ENCODE data around the gene HMX1. TPM values are rescaled to one million over a fixed set of nuclear protein-coding genes. Genes with fewer than 3 reads are reported as not detected.

HMX1 gene
- total RNA-seq, 4 donors from 2014 or later = not detected

- H3K4me3 ChIP-seq = no peak overlapping the region
- no peak for ATAC-seq
- H3K36me3 ChIP-seq = no peaks in the 10 kb centered on the region
- H3K27ac ChIP-seq = no peak overlapping the region
- peaks cover 0 to 29% (median 14%) of the 10 kb centered on the region in 3 donors for H3K4me1 ChIP-seq
- no peak for TF ChIP-seq POLR2AphosphoS5 (IDR thresholded peaks at IDR 0.05)
- TF ChIP-seq, protein P1, sequence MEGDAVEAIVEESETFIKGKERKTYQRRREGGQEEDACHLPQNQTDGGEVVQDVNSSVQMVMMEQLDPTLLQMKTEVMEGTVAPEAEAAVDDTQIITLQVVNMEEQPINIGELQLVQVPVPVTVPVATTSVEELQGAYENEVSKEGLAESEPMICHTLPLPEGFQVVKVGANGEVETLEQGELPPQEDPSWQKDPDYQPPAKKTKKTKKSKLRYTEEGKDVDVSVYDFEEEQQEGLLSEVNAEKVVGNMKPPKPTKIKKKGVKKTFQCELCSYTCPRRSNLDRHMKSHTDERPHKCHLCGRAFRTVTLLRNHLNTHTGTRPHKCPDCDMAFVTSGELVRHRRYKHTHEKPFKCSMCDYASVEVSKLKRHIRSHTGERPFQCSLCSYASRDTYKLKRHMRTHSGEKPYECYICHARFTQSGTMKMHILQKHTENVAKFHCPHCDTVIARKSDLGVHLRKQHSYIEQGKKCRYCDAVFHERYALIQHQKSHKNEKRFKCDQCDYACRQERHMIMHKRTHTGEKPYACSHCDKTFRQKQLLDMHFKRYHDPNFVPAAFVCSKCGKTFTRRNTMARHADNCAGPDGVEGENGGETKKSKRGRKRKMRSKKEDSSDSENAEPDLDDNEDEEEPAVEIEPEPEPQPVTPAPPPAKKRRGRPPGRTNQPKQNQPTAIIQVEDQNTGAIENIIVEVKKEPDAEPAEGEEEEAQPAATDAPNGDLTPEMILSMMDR (IDR thresholded peaks at IDR 0.05) = no peak
- peaks cover 100% of the 10 kb centered on the region for H3K27me3 ChIP-seq
- peaks cover 0 to 16% (median 0%) of the 10 kb centered on the region in 3 donors for H3K9me3 ChIP-seq
- 10% methylated on average over 2 to 7 of the region's 10 CpGs for WGBS, 2 donors (ENCODE audit: low coverage in 1 of 2)
These were observed 16.7 kb downstream of the HMX1 start for GRCh38 chr4:8854931-8855330.

GRCh38 chr4:8854016-8854415, 17.6 kb downstream of the HMX1 start:
- 19% methylated on average over 2 of the region's 6 CpGs; no CpG with 5 or more reads in 1 of the 2 donors for WGBS, 2 donors (ENCODE audit: low coverage in 1 of 2)
- TF ChIP-seq POLR2AphosphoS5 (IDR thresholded peaks at IDR 0.05) = no peak
- TF ChIP-seq POLR2A (IDR thresholded peaks at IDR 0.05) = no peak
- no peak for TF ChIP-seq EP300 (IDR thresholded peaks at IDR 0.05)
- TF ChIP-seq, protein P1 (IDR thresholded peaks at IDR 0.05) = no peak
- H3K27me3 ChIP-seq = peaks cover 100% of the 10 kb centered on the region
- peaks cover 0 to 16% (median 0%) of the 10 kb centered on the region in 3 donors for H3K9me3 ChIP-seq
- peaks cover 0 to 24% (median 14%) of the 10 kb centered on the region in 3 donors for H3K4me1 ChIP-seq
- no peak overlapping the region for H3K4me3 ChIP-seq
- no peak for ATAC-seq
- H3K27ac ChIP-seq = no peak overlapping the region
- no peaks in the 10 kb centered on the region for H3K36me3 ChIP-seq

DNA sequence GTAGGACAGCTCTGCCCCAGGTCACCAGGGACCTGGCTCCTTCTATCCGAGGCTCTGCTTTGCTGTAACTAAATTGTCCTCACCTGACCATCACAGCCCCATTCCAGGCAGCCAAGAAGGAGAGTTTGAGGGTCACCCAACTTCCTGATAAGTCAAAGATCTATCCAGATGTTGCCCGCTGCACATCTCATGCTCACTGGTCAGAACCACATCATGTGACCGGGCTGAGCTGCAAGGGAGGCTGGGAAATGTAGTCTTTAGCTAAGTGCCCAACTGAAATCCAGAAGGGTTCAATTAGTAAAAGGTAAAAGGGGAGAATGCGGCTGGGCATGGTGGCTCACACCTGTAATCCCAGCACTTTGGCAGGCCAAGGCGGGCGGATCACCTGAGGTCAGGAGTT, 18.4 kb downstream of the HMX1 start:
- Histone ChIP-seq H3K27ac (no peak overlapping the region), H3K27me3 (peaks cover 100% of the 10 kb centered on the region), H3K4me1 (peaks cover 0 to 17% (median 11%) of the 10 kb centered on the region in 3 donors), H3K4me3 (no peak overlapping the region), H3K9me3 (peaks cover 0 to 16% (median 0%) of the 10 kb centered on the region in 3 donors), H3K36me3 (no peaks in the 10 kb centered on the region)
- TF ChIP-seq, protein P1 (IDR thresholded peaks at IDR 0.05) = no peak
- TF ChIP-seq POLR2A (IDR thresholded peaks at IDR 0.05) (no peak), POLR2AphosphoS5 (IDR thresholded peaks at IDR 0.05) (no peak), EP300 (IDR thresholded peaks at IDR 0.05) (no peak)
- no peak for ATAC-seq
- WGBS, 2 donors (ENCODE audit: low coverage in 1 of 2) = 92% methylated on average over 6 of the region's 6 CpGs; no CpG with 5 or more reads in 1 of the 2 donors

DNA sequence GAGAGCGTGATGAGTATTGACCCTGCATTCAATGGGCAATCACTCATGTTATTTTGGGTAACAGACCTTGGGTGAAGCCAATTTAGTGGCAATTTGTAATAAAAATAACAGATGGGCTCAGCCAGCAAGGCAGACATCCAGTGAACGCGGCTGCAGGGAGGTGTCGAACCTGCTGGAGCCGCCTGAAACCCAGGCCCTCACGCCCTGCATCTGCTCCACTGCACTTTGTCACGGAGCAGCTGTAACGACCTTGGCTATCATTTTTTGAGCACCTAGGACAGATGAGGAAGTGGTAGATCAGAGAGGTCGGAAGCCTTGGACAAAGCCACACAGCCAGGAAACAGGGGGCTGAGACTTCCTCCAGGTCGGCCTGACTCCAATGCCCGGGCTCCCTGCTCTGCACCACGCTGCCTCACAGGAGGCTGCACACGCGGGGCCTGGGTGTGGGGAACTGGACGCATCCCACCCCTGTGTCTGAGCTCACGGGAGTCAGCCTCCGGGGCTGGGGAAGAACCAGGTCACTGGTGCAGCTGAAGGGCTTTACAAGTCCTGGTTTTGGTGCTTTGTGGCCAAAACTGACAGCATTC, 19.4 kb downstream of the HMX1 start:
- no peak for ATAC-seq
- no peak overlapping the region for H3K27ac ChIP-seq
- WGBS, 2 donors (ENCODE audit: low coverage in 1 of 2) = 43% methylated on average over 9 of the region's 17 CpGs; no CpG with 5 or more reads in 1 of the 2 donors
- TF ChIP-seq EP300 (IDR thresholded peaks at IDR 0.05) = no peak
- no peak overlapping the region for H3K4me3 ChIP-seq
- H3K4me1 ChIP-seq = peaks cover 0 to 7% (median 1%) of the 10 kb centered on the region in 3 donors
- no peaks in the 10 kb centered on the region for H3K36me3 ChIP-seq
- peaks cover 97% of the 10 kb centered on the region for H3K27me3 ChIP-seq
- peaks cover 0 to 16% (median 0%) of the 10 kb centered on the region in 3 donors for H3K9me3 ChIP-seq

DNA sequence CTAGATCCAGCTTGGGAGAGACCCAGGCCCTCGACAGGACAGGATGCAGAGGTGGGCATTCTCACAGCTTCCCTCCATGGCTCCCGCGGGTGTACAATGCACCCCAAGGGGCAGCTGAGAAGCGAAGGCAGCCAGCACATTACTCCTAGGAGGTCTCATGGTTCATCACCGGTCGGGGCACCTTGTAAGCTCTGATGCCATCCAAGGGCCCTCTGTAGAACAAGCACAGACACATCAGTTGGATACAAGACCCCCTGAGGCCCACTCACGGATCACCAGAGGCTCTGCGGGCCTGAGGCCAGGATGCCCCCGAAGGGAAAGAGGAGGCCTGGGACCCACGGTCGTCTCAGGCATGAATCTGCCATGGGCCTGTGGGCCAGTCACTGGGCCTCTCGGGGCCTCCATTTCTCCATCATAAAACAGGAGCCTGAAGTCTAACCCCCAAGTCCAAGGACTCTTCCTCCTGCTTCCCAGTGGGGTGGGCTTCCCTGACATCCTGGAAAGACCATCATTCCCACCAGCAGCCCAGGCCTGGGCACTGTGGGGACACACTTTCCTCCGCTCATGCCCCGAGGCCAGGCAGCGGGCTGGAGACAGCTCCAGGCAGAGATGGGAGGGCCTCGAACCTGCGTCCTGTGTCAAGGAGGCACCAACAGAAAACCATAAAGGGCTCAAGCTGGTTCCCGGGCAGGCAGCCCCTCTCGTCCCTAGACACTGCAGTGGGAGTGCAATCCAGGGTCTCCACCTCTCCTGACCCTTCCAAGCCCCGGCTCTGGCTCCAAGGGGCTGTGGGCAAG, 20.1 kb downstream of the HMX1 start:
- ATAC-seq = no peak
- H3K4me3 ChIP-seq = no peak overlapping the region
- peaks cover 0 to under 1% (median 0%) of the 10 kb centered on the region in 3 donors for H3K4me1 ChIP-seq
- 60% methylated on average over 1 of the region's 20 CpGs; no CpG with 5 or more reads in 1 of the 2 donors for WGBS, 2 donors (ENCODE audit: low coverage in 1 of 2)
- H3K27me3 ChIP-seq = peaks cover 97% of the 10 kb centered on the region
- H3K27ac ChIP-seq = no peak overlapping the region
- no peaks in the 10 kb centered on the region for H3K36me3 ChIP-seq
- H3K9me3 ChIP-seq = peaks cover 0 to 16% (median 0%) of the 10 kb centered on the region in 3 donors
- TF ChIP-seq POLR2AphosphoS5 (IDR thresholded peaks at IDR 0.05) (no peak), EP300 (IDR thresholded peaks at IDR 0.05) (no peak), POLR2A (IDR thresholded peaks at IDR 0.05) (no peak)
- TF ChIP-seq, protein P1 (IDR thresholded peaks at IDR 0.05) = no peak

Data from gastroesophageal sphincter (tissue), 4 donors.